HCT116 (cell line): Measurements from ENCODE around the gene ZSCAN1. TPM values are rescaled to one million over a fixed set of nuclear protein-coding genes. Genes with fewer than 3 reads are reported as not detected.

Experiments
- ATAC-seq: fragments of 200-7000 bp; cut with Tn5 transposase; 2 replicates; pipeline ENCODE4 v1.9.1; 2020; ENCODE audit warnings: mild to moderate bottlenecking, moderate library complexity
- BruUV-seq: library from RNA; stranded (reverse); fragments of 400-500 nt; replicated peaks from 2 replicates; lab custom pipeline; 2021; lab: Mats Ljungman, UMichigan
- CTCF ChIA-PET: fragments of 300-600 bp; sonication (Branson Sonifier 250); formaldehyde crosslinking; loops from one replicate; lab custom pipeline; 2021; ENCODE audit warnings: antibody characterized with exemption; lab: Charles Lee
- POLR2A ChIA-PET: fragments of 300-600, 350-600 bp; sonication (Branson Sonifier 250); formaldehyde crosslinking; loops from one replicate; lab custom pipeline; 2021; ENCODE audit warnings: antibody characterized with exemption; lab: Charles Lee
- RAD21 ChIA-PET, 2 experiments: fragments of 300-600 bp; sonication (Branson Sonifier 250); formaldehyde crosslinking; loops; one replicate each; lab custom pipeline; 2023; ENCODE audit warnings: low total read pairs in 2 of 2; ENCODE audit not compliant: uncharacterized antibody in 2 of 2, unreplicated experiment in 2 of 2, low non-redundant PET in 1 of 2; lab: Charles Lee
- DNase-seq: peaks from one replicate; pipeline ENCODE4 v3.0.0-alpha.2; 2010; ENCODE audit warnings: low read depth, low spot score
- H2AFZ ChIP-seq: fragments of 200-600 bp; shearing (Covaris generic), sonication (generic); 2 replicates; pipeline ENCODE4 v1.6.1; 2017; ENCODE audit warnings: low read depth, mixed run types, mixed read lengths, antibody characterized with exemption, low read length; ENCODE audit not compliant: poor library complexity, severe bottlenecking
- H3K27ac ChIP-seq: 2 replicates; pipeline ENCODE4 v1.5.1; 2012; ENCODE audit warnings: low read depth, low read length
- H3K27me3 ChIP-seq: fragments of 200-600 bp; sonication (generic); 2 replicates; pipeline ENCODE4 v1.6.1; 2016; ENCODE audit warnings: mixed run types, low read length, mixed read lengths; ENCODE audit not compliant: insufficient read depth
- H3K36me3 ChIP-seq, 2 experiments: fragments of 200-500 bp in 1 of 2; fragments of 200-600 bp in 1 of 2; sonication (Bioruptor generic) in 1 of 2; sonication (generic) in 1 of 2; 2 replicates each; pipeline versions ENCODE4 v1.5.1 to v1.6.1; 2014 to 2016; ENCODE audit warnings: low read length in 2 of 2, inconsistent platforms in 1 of 2, mixed read lengths in 1 of 2, mixed run types in 1 of 2; ENCODE audit not compliant: insufficient read depth in 2 of 2, control insufficient read depth in 1 of 2
- H3K4me1 ChIP-seq, 2 experiments: fragments of 200-600 bp in 1 of 2; sonication (generic) in 1 of 2; 2 replicates each; pipeline versions ENCODE4 v1.5.1 to v1.6.1; 2012 to 2017; ENCODE audit warnings: low read length in 2 of 2, inconsistent platforms in 1 of 2, mild to moderate bottlenecking in 1 of 2, mixed read lengths in 1 of 2, mixed run types in 1 of 2, moderate library complexity in 1 of 2; ENCODE audit not compliant: insufficient read depth in 2 of 2, control insufficient read depth in 1 of 2
- H3K4me2 ChIP-seq: fragments of 200-600 bp; sonication (generic); 2 replicates; pipeline ENCODE4 v1.6.1; 2017; ENCODE audit warnings: mixed run types, low read length, mixed read lengths
- H3K4me3 ChIP-seq, 2 experiments: fragments of 200-600 bp in 1 of 2; sonication (generic) in 1 of 2; replicated peaks in 1 of 2; 2 replicates each; pipeline ENCODE4 v1.5.1; 2011 to 2016; ENCODE audit warnings: low read length in 2 of 2, control low read depth in 1 of 2, low read depth in 1 of 2, mild to moderate bottlenecking in 1 of 2, mixed read lengths in 1 of 2, mixed run types in 1 of 2
- H3K79me2 ChIP-seq: fragments of 200-600 bp; sonication (generic); 2 replicates; pipeline ENCODE4 v1.6.1; 2017; ENCODE audit warnings: mild to moderate bottlenecking, mixed run types, low read length, moderate library complexity, mixed read lengths; ENCODE audit not compliant: insufficient read depth
- H3K9ac ChIP-seq: fragments of 200-600 bp; sonication (generic); 2 replicates; pipeline ENCODE4 v1.6.1; 2016; ENCODE audit warnings: low read length, mixed read lengths
- H3K9me2 ChIP-seq: fragments of 200-600 bp; sonication (generic), shearing (Covaris generic); 2 replicates; pipeline ENCODE4 v1.6.1; 2017; ENCODE audit warnings: mixed run types, mild to moderate bottlenecking, moderate library complexity; ENCODE audit not compliant: insufficient read depth
- H3K9me3 ChIP-seq, 2 experiments: fragments of 200-500 bp in 1 of 2; fragments of 200-600 bp in 1 of 2; sonication (Bioruptor generic) in 1 of 2; sonication (generic) in 1 of 2; 2 replicates each; pipeline ENCODE4 v1.6.1; 2014 to 2017; ENCODE audit warnings: low read length in 2 of 2, mixed read lengths in 2 of 2, inconsistent platforms in 1 of 2, low read depth in 1 of 2, mild to moderate bottlenecking in 1 of 2, mixed run types in 1 of 2, moderate library complexity in 1 of 2; ENCODE audit not compliant: control insufficient read depth in 1 of 2, insufficient read depth in 1 of 2
- H4K20me1 ChIP-seq: fragments of 200-600 bp; sonication (generic), shearing (Covaris generic); 2 replicates; pipeline ENCODE4 v1.6.1; 2017; ENCODE audit warnings: mixed run types, mild to moderate bottlenecking, moderate library complexity; ENCODE audit not compliant: insufficient read depth
- EGR1 ChIP-seq: IDR thresholded peaks from 2 replicates; pipeline ENCODE4 v1.6.1; 2012; ENCODE audit warnings: low read depth
- ELF1 ChIP-seq: IDR thresholded peaks from 2 replicates; pipeline ENCODE4 v1.6.1; 2012; ENCODE audit warnings: low read depth, borderline replicate concordance
- EZH2 ChIP-seq: fragments of 200-600 bp; sonication (generic); IDR thresholded peaks from 2 replicates; pipeline ENCODE4 v1.6.1; 2017; ENCODE audit warnings: antibody characterized with exemption, mixed run types
- FOSL1 ChIP-seq: IDR thresholded peaks from 2 replicates; pipeline ENCODE4 v1.6.1; 2012; ENCODE audit warnings: low read depth
- TCF7L2 ChIP-seq: IDR thresholded peaks from 2 replicates; pipeline ENCODE4 v1.7.0; 2011; ENCODE audit warnings: borderline replicate concordance, inconsistent platforms; ENCODE audit not compliant: insufficient read depth, insufficient read length; ENCODE audit errors: extremely low read depth
- YY1 ChIP-seq: IDR thresholded peaks from 2 replicates; pipeline ENCODE4 v1.6.1; 2011; ENCODE audit warnings: low read length, low read depth, moderate library complexity, mild to moderate bottlenecking; ENCODE audit not compliant: insufficient replicate concordance; ENCODE audit errors: extremely low read depth
- intact Hi-C: fragments of 100-400 bp; cut with micrococcal nuclease; formaldehyde crosslinking; loops from 2 replicates; pipeline ENCODE4 v1.10.0; 2022
- total RNA-seq: library from RNA; stranded (reverse); gene quantifications from one replicate; pipeline ENCODE4 v1.2.1, GENCODE V29; 2021; ENCODE audit not compliant: unreplicated experiment
- TF ChIP-seq, protein P1 (sequence below): IDR thresholded peaks from 2 replicates; pipeline ENCODE4 v1.6.1; 2011; ENCODE audit warnings: mild to moderate bottlenecking, low read length, moderate library complexity; ENCODE audit not compliant: insufficient replicate concordance; ENCODE audit errors: extremely low read depth

ZSCAN1 gene
- total RNA-seq, 1 experiment from 2014 or later, result not detected

DNA sequence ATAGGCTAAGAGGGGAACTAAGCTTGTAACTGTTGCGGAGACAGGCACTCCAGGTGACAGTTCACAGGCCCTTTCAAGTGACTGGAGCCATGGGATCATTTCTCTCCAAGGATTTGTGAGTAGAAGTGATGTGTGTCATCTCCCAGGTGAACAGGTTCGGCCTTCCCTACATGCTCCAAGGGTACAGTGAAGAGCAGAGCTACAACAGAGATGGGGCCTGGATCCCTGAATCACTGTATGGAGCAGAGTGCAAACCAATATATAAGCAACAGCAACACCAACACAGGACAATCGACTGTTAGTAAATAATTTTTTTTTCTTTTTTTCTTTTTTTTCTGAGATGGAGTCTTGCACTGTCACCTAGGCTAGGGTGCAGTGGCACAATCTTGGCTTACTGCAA, 49.2 kb downstream of the ZSCAN1 start:
- no peak overlapping the region for H3K9ac ChIP-seq
- POLR2A ChIA-PET, result no interaction called here
- intact Hi-C loops, result no loop called here
- H2AFZ ChIP-seq, result no peak overlapping the region
- TF ChIP-seq, protein P1, sequence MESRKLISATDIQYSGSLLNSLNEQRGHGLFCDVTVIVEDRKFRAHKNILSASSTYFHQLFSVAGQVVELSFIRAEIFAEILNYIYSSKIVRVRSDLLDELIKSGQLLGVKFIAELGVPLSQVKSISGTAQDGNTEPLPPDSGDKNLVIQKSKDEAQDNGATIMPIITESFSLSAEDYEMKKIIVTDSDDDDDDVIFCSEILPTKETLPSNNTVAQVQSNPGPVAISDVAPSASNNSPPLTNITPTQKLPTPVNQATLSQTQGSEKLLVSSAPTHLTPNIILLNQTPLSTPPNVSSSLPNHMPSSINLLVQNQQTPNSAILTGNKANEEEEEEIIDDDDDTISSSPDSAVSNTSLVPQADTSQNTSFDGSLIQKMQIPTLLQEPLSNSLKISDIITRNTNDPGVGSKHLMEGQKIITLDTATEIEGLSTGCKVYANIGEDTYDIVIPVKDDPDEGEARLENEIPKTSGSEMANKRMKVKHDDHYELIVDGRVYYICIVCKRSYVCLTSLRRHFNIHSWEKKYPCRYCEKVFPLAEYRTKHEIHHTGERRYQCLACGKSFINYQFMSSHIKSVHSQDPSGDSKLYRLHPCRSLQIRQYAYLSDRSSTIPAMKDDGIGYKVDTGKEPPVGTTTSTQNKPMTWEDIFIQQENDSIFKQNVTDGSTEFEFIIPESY, result no peak
- TF ChIP-seq EZH2 (no peak), ELF1 (no peak), TCF7L2 (no peak), YY1 (no peak), FOSL1 (no peak), EGR1 (no peak)
- TF ChIP-seq, all 23 proteins: peak for 0
- peaks cover 3 to 6% of the 10 kb centered on the region in 2 experiments; a peak in 2 of 4 replicates for H3K9me3 ChIP-seq
- ATAC-seq, result no peak
- H3K4me2 ChIP-seq, result no peak overlapping the region
- DNase-seq, result no peak
- CTCF ChIA-PET, result no interaction called here
- RAD21 ChIA-PET, result no interaction called here
- no peaks in the 10 kb centered on the region for H4K20me1 ChIP-seq
- H3K4me1 ChIP-seq, result no peaks in the 10 kb centered on the region
- no peaks in the 10 kb centered on the region for H3K36me3 ChIP-seq
- no peaks in the 10 kb centered on the region for H3K9me2 ChIP-seq
- H3K79me2 ChIP-seq, result no peaks in the 10 kb centered on the region
- H3K27me3 ChIP-seq, result no peaks in the 10 kb centered on the region
- H3K4me3 ChIP-seq, result no peak overlapping the region
- H3K27ac ChIP-seq, result no peak overlapping the region
- BruUV-seq, result no TSS peak
